ENCODE results near the gene SPPL3. TPM values are rescaled to one million over a fixed set of nuclear protein-coding genes. Genes with fewer than 3 reads are reported as not detected.

The SPPL3 gene
- total and polyA plus RNA-seq, 8 donors = 7.0 to 25.7 (median 13.8) TPM

- Histone ChIP-seq H3K27me3 (no peaks in the 10 kb centered on the region), H3K36me3 (no peaks in the 10 kb centered on the region), H3K4me1 (peaks cover 0 to 9% (median 5%) of the 10 kb centered on the region in 3 donors), H3K27ac (no peak overlapping the region), H3K4me3 (no peak overlapping the region), H3K9me3 (no peaks in the 10 kb centered on the region)
- DNase-seq = no peak
- 96 to 98% methylated on average over 6 of the region's 6 CpGs for WGBS, 2 donors
- no peak for FAIRE-seq
- no peak for ATAC-seq
- intact Hi-C loops (cut with DNase I) = no loop called here
- TF ChIP-seq CTCF (IDR thresholded peaks at IDR 0.05) = no peak
These were observed 86.4 kb downstream of the SPPL3 start for GRCh38 chr12:120817559-120818330.

- DNase-seq (no peak), ATAC-seq (no peak), FAIRE-seq (no peak)
- H3K27me3 ChIP-seq = no peaks in the 10 kb centered on the region
- no peak for TF ChIP-seq CTCF (IDR thresholded peaks at IDR 0.05)
- no peaks in the 10 kb centered on the region for H3K9me3 ChIP-seq
- intact Hi-C loops (cut with DNase I) = no loop called here
- no peak overlapping the region for H3K27ac ChIP-seq
- H3K36me3 ChIP-seq = no peaks in the 10 kb centered on the region
- H3K4me1 ChIP-seq = peaks cover 0 to 9% (median 5%) of the 10 kb centered on the region in 3 donors
- 71 to 74% methylated on average over 2 of the region's 2 CpGs for WGBS, 2 donors
- H3K4me3 ChIP-seq = no peak overlapping the region
These were observed 87.8 kb downstream of the SPPL3 start for GRCh38 chr12:120816363-120816762.

GRCh38 chr12:120814903-120815429 lies 89.2 kb downstream of the SPPL3 start:
- TF ChIP-seq CTCF (IDR thresholded peaks at IDR 0.05) = no peak
- DNase-seq (no peak), ATAC-seq (no peak), FAIRE-seq (no peak)
- WGBS, 2 donors = 42 to 48% methylated on average over 1 of the region's 1 CpG
- Histone ChIP-seq H3K36me3 (no peaks in the 10 kb centered on the region), H3K4me3 (no peak overlapping the region), H3K9me3 (no peaks in the 10 kb centered on the region), H3K4me1 (peaks cover 0 to 9% (median 5%) of the 10 kb centered on the region in 3 donors), H3K27me3 (no peaks in the 10 kb centered on the region), H3K27ac (no peak overlapping the region)
- intact Hi-C loops (cut with DNase I) = no loop called here

GRCh38 chr12:120814203-120814902 lies 89.8 kb downstream of the SPPL3 start:
- Histone ChIP-seq H3K4me1 (peaks cover 0 to 9% (median 5%) of the 10 kb centered on the region in 3 donors), H3K36me3 (peaks cover 0 to 4% (median 0%) of the 10 kb centered on the region in 3 donors), H3K4me3 (no peak overlapping the region), H3K9me3 (no peaks in the 10 kb centered on the region), H3K27ac (no peak overlapping the region), H3K27me3 (no peaks in the 10 kb centered on the region)
- ATAC-seq (no peak), FAIRE-seq (no peak), DNase-seq (no peak)
- no peak for TF ChIP-seq CTCF (IDR thresholded peaks at IDR 0.05)
- WGBS, 2 donors = 90 to 91% methylated on average over 2 of the region's 2 CpGs
- intact Hi-C loops (cut with DNase I) = no loop called here

Measured in pancreas (tissue), 10 donors.